GM12878 (cell line): ENCODE results near the gene OR4C11. TPM values are rescaled to one million over a fixed set of nuclear protein-coding genes. Genes with fewer than 3 reads are reported as not detected.

Experiments
- ATAC-seq: fragments of 200-7000 bp; cut with Tn5 transposase; 3 replicates; pipeline ENCODE4 v1.9.1; 2020; ENCODE audit warnings: mild to moderate bottlenecking, moderate library complexity
- BruUV-seq: library from RNA; stranded (reverse); fragments of 400-500 nt; replicated peaks from 2 replicates; lab custom pipeline; 2021; lab: Mats Ljungman, UMichigan
- CTCF ChIA-PET: fragments of 300-600 bp; sonication (Branson Sonifier 250); formaldehyde crosslinking; extraction: SDS; loops from one replicate; lab custom pipeline; 2021; ENCODE audit warnings: inconsistent platforms; lab: Yijun Ruan, JAX
- POLR2A ChIA-PET: fragments of 350-600 bp; formaldehyde crosslinking; extraction: SDS; loops from one replicate; lab custom pipeline; 2021; ENCODE audit warnings: inconsistent platforms; lab: Charles Lee
- RAD21 ChIA-PET: fragments of 300-600 bp; sonication (Branson Sonifier 250); formaldehyde crosslinking; loops from one replicate; lab custom pipeline; 2023; ENCODE audit warnings: antibody characterized with exemption; ENCODE audit not compliant: unreplicated experiment; lab: Charles Lee
- SMC1A ChIA-PET: fragments of 300-600 bp; sonication (Branson Sonifier 250); formaldehyde crosslinking; loops from one replicate; lab custom pipeline; 2023; ENCODE audit not compliant: unreplicated experiment, uncharacterized antibody; lab: Charles Lee
- DNase-seq: peaks from one replicate; pipeline ENCODE4 v3.0.0-alpha.2; 2011; ENCODE audit warnings: low read depth, low spot score
- FAIRE-seq: peaks from 3 replicates; lab custom pipeline; 2011; peaks lifted over from hg19 to GRCh38; lab: Jason Lieb, UNC
- H2AFZ ChIP-seq: 2 replicates; pipeline ENCODE4 v1.6.0; 2011; ENCODE audit warnings: low read depth, low read length, control low read depth; ENCODE audit not compliant: control insufficient read depth
- H3K27ac ChIP-seq: 2 replicates; pipeline ENCODE4 v1.5.1; 2011; ENCODE audit warnings: control low read depth; ENCODE audit not compliant: control insufficient read depth, insufficient read depth
- H3K27me3 ChIP-seq, 2 experiments: replicated peaks in 1 of 2; 2 replicates each; pipeline versions ENCODE4 v1.6.0 to v1.6.1; 2011; ENCODE audit warnings: low read length in 1 of 2; ENCODE audit not compliant: control insufficient read depth in 2 of 2, insufficient read depth in 2 of 2
- H3K36me3 ChIP-seq, 2 experiments: 2 replicates each; pipeline ENCODE4 v1.5.1; 2011; ENCODE audit warnings: low read length in 1 of 2; ENCODE audit not compliant: control insufficient read depth in 2 of 2, insufficient read depth in 2 of 2
- H3K4me1 ChIP-seq: 2 replicates; pipeline ENCODE4 v1.6.1; 2011; ENCODE audit warnings: mild to moderate bottlenecking, low read length, moderate library complexity, mixed read lengths; ENCODE audit not compliant: control insufficient read depth, insufficient read depth
- H3K4me2 ChIP-seq: 2 replicates; pipeline ENCODE4 v1.6.0; 2011; ENCODE audit warnings: control low read depth; ENCODE audit not compliant: control insufficient read depth, insufficient read depth
- H3K4me3 ChIP-seq: fragments of 200-600 bp; sonication (generic); 2 replicates; pipeline ENCODE4 v1.5.1; 2016
- H3K79me2 ChIP-seq: 2 replicates; pipeline ENCODE4 v1.6.0; 2011; ENCODE audit warnings: low read length; ENCODE audit not compliant: control insufficient read depth, insufficient read depth
- H3K9ac ChIP-seq: 2 replicates; pipeline ENCODE4 v1.8.0; 2011; ENCODE audit warnings: low read length, control low read depth, mixed read lengths; ENCODE audit not compliant: control insufficient read depth, insufficient read depth
- H3K9me3 ChIP-seq: replicated peaks from 3 replicates; pipeline ENCODE4 v1.5.1; 2011; ENCODE audit warnings: mild to moderate bottlenecking, low read length; ENCODE audit not compliant: control insufficient read depth, insufficient read depth
- H4K20me1 ChIP-seq: 2 replicates; pipeline ENCODE4 v1.6.0; 2011; ENCODE audit not compliant: control insufficient read depth, insufficient read depth
- CHD2 ChIP-seq: IDR thresholded peaks from 2 replicates; pipeline ENCODE4 v1.6.1; 2011; ENCODE audit warnings: low read depth, low read length, improper control_type of control experiment, borderline replicate concordance
- ESRRA ChIP-seq: IDR thresholded peaks from 2 replicates; pipeline ENCODE4 v1.6.1; 2012; ENCODE audit warnings: mild to moderate bottlenecking, low read length, improper control_type of control experiment
- FOXM1 ChIP-seq: IDR thresholded peaks from 2 replicates; pipeline ENCODE4 v1.6.1; 2012; ENCODE audit warnings: low read depth, mild to moderate bottlenecking, inconsistent platforms, low read length, moderate library complexity
- GABPA ChIP-seq: IDR thresholded peaks from 2 replicates; pipeline ENCODE4 v1.6.1; 2014; ENCODE audit warnings: antibody characterized with exemption, low read depth, mild to moderate bottlenecking, inconsistent platforms
- HDAC6 ChIP-seq: fragments of 200-600 bp; sonication (generic); IDR thresholded peaks from one replicate; pipeline ENCODE4 v1.8.0; 2017; ENCODE audit warnings: antibody characterized with exemption; ENCODE audit not compliant: unreplicated experiment
- KAT2A ChIP-seq: conservative IDR thresholded peaks from 2 replicates; pipeline ENCODE4 v1.6.1; 2011; ENCODE audit warnings: low read depth, low read length; ENCODE audit not compliant: control insufficient read depth
- RAD51 ChIP-seq: fragments of 450-650 bp; IDR thresholded peaks from 2 replicates; pipeline ENCODE4 v1.6.1; 2016; ENCODE audit warnings: moderate library complexity, mild to moderate bottlenecking, inconsistent platforms
- RFX5 ChIP-seq: IDR thresholded peaks from 2 replicates; pipeline ENCODE4 v1.6.1; 2011; ENCODE audit warnings: low read depth, low read length, improper control_type of control experiment
- SMARCA5 ChIP-seq: fragments of 450-650 bp; IDR thresholded peaks from 2 replicates; pipeline ENCODE4 v1.6.1; 2017; ENCODE audit warnings: mild to moderate bottlenecking
- ZSCAN29 ChIP-seq: fragments of 450-650 bp; IDR thresholded peaks from 2 replicates; pipeline ENCODE4 v1.6.1; 2017; ENCODE audit warnings: mild to moderate bottlenecking, moderate library complexity
- WGBS: methylation state at CpG from one replicate; pipeline ENCODE4 v1.1.6; 2016; ENCODE audit warnings: low lambda C conversion rate; ENCODE audit not compliant: insufficient replicate concordance, insufficient coverage; ENCODE audit errors: missing lambda C conversion rate; 5-methylcytosine and 5-hydroxymethylcytosine counted together
- in situ Hi-C: fragments of 300-500 bp; cut with MboI; formaldehyde crosslinking; loops from 9 replicates; pipeline ENCODE4 v1.14.3; 2018; ENCODE audit warnings: mixed read lengths
- intact Hi-C: fragments of 100-400 bp; cut with micrococcal nuclease; formaldehyde crosslinking; loops from one replicate; pipeline ENCODE4 v1.14.2; 2022; ENCODE audit not compliant: unreplicated experiment
- polyA plus RNA-seq, 11 experiments: library from polyadenylated mRNA; depleted of rRNA in 4 of 11; unstranded in 6 of 11; stranded (reverse) in 5 of 11; fragments of >200 nt; fragmentation: Nextera tagmentation in 4 of 11; fragmentation: Illumina TruSeq in 1 of 11; extraction: Ambion mirVana in 4 of 11; extraction: Trizol in 1 of 11; gene quantifications; 1 replicate in 1 of 11; 2 replicates in 10 of 11; pipeline versions ENCODE4 v1.2.1 to v1.2.3, GENCODE V29; 2011 to 2016; ENCODE audit warnings: inconsistent platforms in 2 of 11, missing spikeins in 2 of 11, low read depth in 1 of 11
- total RNA-seq, 4 experiments: library from RNA; depleted of rRNA in 3 of 4; stranded (reverse); fragments of >200 nt in 3 of 4; fragmentation: Illumina TruSeq in 1 of 4; extraction: Trizol in 1 of 4; gene quantifications; 2 replicates each; pipeline versions ENCODE4 v1.2.1 to v1.2.3, GENCODE V29; 2013 to 2021
- TF ChIP-seq, protein P1 (sequence below): IDR thresholded peaks from 2 replicates; pipeline ENCODE4 v1.6.1; 2012; ENCODE audit warnings: mild to moderate bottlenecking, low read depth, low read length
- TF ChIP-seq, protein P2 (sequence below): IDR thresholded peaks from 2 replicates; pipeline ENCODE4 v1.6.1; 2012; ENCODE audit warnings: low read depth, low read length, improper control_type of control experiment

Gene OR4C11
- total and polyA plus RNA-seq, 10 of the 15 experiments (the other 5 are each of a cell fraction or from before 2014, with no cell fraction given), result not detected

GRCh38 chr11:55572548-55572947 lies 34.9 kb downstream of the OR4C11 start (continued):
- TF ChIP-seq, protein P1, sequence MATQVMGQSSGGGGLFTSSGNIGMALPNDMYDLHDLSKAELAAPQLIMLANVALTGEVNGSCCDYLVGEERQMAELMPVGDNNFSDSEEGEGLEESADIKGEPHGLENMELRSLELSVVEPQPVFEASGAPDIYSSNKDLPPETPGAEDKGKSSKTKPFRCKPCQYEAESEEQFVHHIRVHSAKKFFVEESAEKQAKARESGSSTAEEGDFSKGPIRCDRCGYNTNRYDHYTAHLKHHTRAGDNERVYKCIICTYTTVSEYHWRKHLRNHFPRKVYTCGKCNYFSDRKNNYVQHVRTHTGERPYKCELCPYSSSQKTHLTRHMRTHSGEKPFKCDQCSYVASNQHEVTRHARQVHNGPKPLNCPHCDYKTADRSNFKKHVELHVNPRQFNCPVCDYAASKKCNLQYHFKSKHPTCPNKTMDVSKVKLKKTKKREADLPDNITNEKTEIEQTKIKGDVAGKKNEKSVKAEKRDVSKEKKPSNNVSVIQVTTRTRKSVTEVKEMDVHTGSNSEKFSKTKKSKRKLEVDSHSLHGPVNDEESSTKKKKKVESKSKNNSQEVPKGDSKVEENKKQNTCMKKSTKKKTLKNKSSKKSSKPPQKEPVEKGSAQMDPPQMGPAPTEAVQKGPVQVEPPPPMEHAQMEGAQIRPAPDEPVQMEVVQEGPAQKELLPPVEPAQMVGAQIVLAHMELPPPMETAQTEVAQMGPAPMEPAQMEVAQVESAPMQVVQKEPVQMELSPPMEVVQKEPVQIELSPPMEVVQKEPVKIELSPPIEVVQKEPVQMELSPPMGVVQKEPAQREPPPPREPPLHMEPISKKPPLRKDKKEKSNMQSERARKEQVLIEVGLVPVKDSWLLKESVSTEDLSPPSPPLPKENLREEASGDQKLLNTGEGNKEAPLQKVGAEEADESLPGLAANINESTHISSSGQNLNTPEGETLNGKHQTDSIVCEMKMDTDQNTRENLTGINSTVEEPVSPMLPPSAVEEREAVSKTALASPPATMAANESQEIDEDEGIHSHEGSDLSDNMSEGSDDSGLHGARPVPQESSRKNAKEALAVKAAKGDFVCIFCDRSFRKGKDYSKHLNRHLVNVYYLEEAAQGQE, result no peak

DNA sequence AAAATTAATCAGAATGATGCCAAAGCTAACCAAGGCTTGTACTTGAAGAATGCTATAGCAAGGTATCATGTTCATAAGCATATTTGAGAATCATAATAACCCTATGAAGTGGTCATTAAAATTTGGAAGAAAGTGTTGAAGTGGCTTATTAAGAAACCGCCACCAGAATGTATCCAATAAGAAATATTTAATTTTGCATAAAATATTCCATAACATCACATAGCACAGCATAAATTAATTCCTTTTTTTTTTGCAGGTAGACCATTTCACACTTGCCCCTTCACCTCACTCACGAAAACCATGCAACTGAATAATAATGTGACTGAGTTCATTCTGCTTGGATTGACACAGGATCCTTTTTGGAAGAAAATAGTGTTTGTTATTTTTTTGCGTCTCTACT lies 35.6 kb downstream of the OR4C11 start, which contains the start of gene OR4C16:
Gene OR4C16 (plus strand): TSS at position 301 of the 400 bp plus-strand sequence. CDS start 0 bp downstream, at position 301.
- SMC1A ChIA-PET, result no interaction called here
- no peak within 1 kb of the TSS for H2AFZ ChIP-seq
- H3K4me2 ChIP-seq, result no peak within 1 kb of the TSS
- no peak within 1 kb of the TSS for H3K4me3 ChIP-seq
- H3K27ac ChIP-seq, result no peak within 1 kb of the TSS
- no peaks in the 10 kb centered on the region for H3K79me2 ChIP-seq
- WGBS, result 33% methylated on average over 3 of the region's 3 CpGs
- DNase-seq (no peak), FAIRE-seq (no peak), ATAC-seq (no peak)
- H3K27me3 ChIP-seq, result no peaks in the 10 kb centered on the region
- no peaks in the 10 kb centered on the region for H3K4me1 ChIP-seq
- H3K9ac ChIP-seq, result no peak within 1 kb of the TSS
- H3K36me3 ChIP-seq, result no peaks in the 10 kb centered on the region
- RAD21 ChIA-PET, result no interaction called here
- H4K20me1 ChIP-seq, result no peaks in the 10 kb centered on the region
- intact Hi-C loops (no loop called here), in situ Hi-C loops (no loop called here)
- no peaks in the 10 kb centered on the region for H3K9me3 ChIP-seq
- CTCF ChIA-PET, result no interaction called here
- BruUV-seq, result no TSS peak
- TF ChIP-seq FOXM1, result no peak
- TF ChIP-seq SMARCA5, result no peak
- TF ChIP-seq, protein P2, sequence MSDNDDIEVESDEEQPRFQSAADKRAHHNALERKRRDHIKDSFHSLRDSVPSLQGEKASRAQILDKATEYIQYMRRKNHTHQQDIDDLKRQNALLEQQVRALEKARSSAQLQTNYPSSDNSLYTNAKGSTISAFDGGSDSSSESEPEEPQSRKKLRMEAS, result no peak
- no peak for TF ChIP-seq CHD2
- TF ChIP-seq ZSCAN29, result no peak
- no peak for TF ChIP-seq RAD51
- no peak for TF ChIP-seq HDAC6
- no peak for TF ChIP-seq RFX5
- no peak for TF ChIP-seq ESRRA
- TF ChIP-seq GABPA, result no peak
- TF ChIP-seq KAT2A, result no peak
- POLR2A ChIA-PET, result no interaction called here
